HG03521 (cell line): Measurements from ENCODE around the gene KCNA10.

Experiments used
- ATAC-seq: cut with Tn5 transposase; IDR thresholded peaks from one replicate; pipeline ENCODE4 v1.9.1; 2021; ENCODE audit warnings: mild to moderate bottlenecking, moderate library complexity; ENCODE audit not compliant: unreplicated experiment

Gene KCNA10

GRCh38 chr1:110519125-110519810 is at the start of gene KCNA10:
Gene KCNA10, minus strand, starts transcription at chr1:110519175. Its CDS starts 388 bp downstream, at chr1:110518787.
- no peak for ATAC-seq

- ATAC-seq = no peak
These were observed 47.9 kb upstream of the KCNA10 start for GRCh38 chr1:110566836-110567235.

- ATAC-seq = no peak
These were observed 46.6 kb upstream of the KCNA10 start for GRCh38 chr1:110565565-110565964.

- ATAC-seq = no peak
These were observed 44.1 kb upstream of the KCNA10 start for GRCh38 chr1:110563089-110563488.

- ATAC-seq = no peak
These were observed 42.6 kb upstream of the KCNA10 start for GRCh38 chr1:110561596-110561995.

GRCh38 chr1:110559157-110559556 is 40.2 kb upstream of the KCNA10 start:
- no peak for ATAC-seq

GRCh38 chr1:110557481-110557880 is 38.5 kb upstream of the KCNA10 start:
- ATAC-seq = no peak

GRCh38 chr1:110556471-110556807 is 37.5 kb upstream of the KCNA10 start:
- ATAC-seq = no peak

- no peak for ATAC-seq
These were observed 37.0 kb upstream of the KCNA10 start for GRCh38 chr1:110555807-110556470.

- no peak for ATAC-seq
These were observed 36.2 kb upstream of the KCNA10 start for GRCh38 chr1:110554871-110555801.

GRCh38 chr1:110551278-110551809 is 32.4 kb upstream of the KCNA10 start:
- no peak for ATAC-seq

- ATAC-seq = no peak
These were observed 30.9 kb upstream of the KCNA10 start for GRCh38 chr1:110549831-110550230.

- no peak for ATAC-seq
These were observed 29.4 kb upstream of the KCNA10 start for GRCh38 chr1:110548381-110548780.

- ATAC-seq = no peak
These were observed 28.0 kb upstream of the KCNA10 start for GRCh38 chr1:110547017-110547416.

GRCh38 chr1:110545492-110545891 is 26.5 kb upstream of the KCNA10 start:
- ATAC-seq = no peak

- ATAC-seq = no peak
These were observed 25.8 kb upstream of the KCNA10 start for GRCh38 chr1:110544753-110545152.

GRCh38 chr1:110542725-110543124 is 23.8 kb upstream of the KCNA10 start:
- no peak for ATAC-seq

- no peak for ATAC-seq
These were observed 23.0 kb upstream of the KCNA10 start for GRCh38 chr1:110541906-110542395.

GRCh38 chr1:110540891-110541685 is 22.1 kb upstream of the KCNA10 start:
- ATAC-seq = no peak

GRCh38 chr1:110538921-110539320 is 19.9 kb upstream of the KCNA10 start:
- ATAC-seq = no peak
